ENCODE results near the gene VPS8. TPM values are rescaled to one million over a fixed set of nuclear protein-coding genes. Genes with fewer than 3 reads are reported as not detected.

Gene VPS8
- total RNA-seq, 1 experiment from 2014 or later, result 72.3 TPM

DNA sequence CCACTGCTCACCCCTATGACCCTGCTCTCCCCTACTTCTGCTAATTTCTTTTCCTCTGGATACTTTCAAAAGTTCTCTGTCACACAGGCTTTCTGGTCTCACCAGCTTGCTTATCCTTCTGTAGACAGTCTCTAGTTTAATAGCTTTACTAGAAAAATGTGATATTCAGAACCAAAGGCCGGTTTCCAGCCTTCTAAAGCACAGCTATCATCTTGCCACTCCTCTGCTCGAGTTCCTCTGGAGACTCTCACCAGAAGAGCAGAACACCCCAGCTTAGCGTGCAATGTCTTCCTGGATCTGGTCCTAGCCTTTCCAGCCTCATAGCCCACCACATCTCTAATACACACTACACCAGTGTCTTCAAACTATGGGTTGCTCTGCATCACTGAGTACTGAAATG, 1.8 kb upstream of the VPS8 start:
- H3K4me3 ChIP-seq (ENCODE audit: low read depth in 2 of 2, low read length in 2 of 2), result no peak overlapping the region
- no peaks in the 10 kb centered on the region for H3K9me3 ChIP-seq (ENCODE audit: control insufficient read depth, insufficient read depth, low read depth, low read length)
- no peak overlapping the region for H3K27ac ChIP-seq (ENCODE audit: low read length)
- no TSS peak for BruUV-seq (replicated peaks)
- ChIA-PET CTCF (no interaction called here), POLR2A (no interaction called here)
- peaks cover 12% of the 10 kb centered on the region for H3K4me1 ChIP-seq (ENCODE audit: control insufficient read depth, insufficient read depth, low read length)
- H3K27me3 ChIP-seq (ENCODE audit: control insufficient read depth, insufficient read depth, low read length), result no peaks in the 10 kb centered on the region; the same call in 1 of the 2 replicates
- TF ChIP-seq POLR2AphosphoS5 (IDR thresholded peaks at IDR 0.05; ENCODE audit: low read depth, low read length), result no peak
- TF ChIP-seq SIN3A (IDR thresholded peaks at IDR 0.05; ENCODE audit: borderline replicate concordance, insufficient read depth, low read depth, low read length), result no peak
- TF ChIP-seq, protein P1, sequence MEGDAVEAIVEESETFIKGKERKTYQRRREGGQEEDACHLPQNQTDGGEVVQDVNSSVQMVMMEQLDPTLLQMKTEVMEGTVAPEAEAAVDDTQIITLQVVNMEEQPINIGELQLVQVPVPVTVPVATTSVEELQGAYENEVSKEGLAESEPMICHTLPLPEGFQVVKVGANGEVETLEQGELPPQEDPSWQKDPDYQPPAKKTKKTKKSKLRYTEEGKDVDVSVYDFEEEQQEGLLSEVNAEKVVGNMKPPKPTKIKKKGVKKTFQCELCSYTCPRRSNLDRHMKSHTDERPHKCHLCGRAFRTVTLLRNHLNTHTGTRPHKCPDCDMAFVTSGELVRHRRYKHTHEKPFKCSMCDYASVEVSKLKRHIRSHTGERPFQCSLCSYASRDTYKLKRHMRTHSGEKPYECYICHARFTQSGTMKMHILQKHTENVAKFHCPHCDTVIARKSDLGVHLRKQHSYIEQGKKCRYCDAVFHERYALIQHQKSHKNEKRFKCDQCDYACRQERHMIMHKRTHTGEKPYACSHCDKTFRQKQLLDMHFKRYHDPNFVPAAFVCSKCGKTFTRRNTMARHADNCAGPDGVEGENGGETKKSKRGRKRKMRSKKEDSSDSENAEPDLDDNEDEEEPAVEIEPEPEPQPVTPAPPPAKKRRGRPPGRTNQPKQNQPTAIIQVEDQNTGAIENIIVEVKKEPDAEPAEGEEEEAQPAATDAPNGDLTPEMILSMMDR (IDR thresholded peaks at IDR 0.05), result no peak
- TF ChIP-seq, protein P2, sequence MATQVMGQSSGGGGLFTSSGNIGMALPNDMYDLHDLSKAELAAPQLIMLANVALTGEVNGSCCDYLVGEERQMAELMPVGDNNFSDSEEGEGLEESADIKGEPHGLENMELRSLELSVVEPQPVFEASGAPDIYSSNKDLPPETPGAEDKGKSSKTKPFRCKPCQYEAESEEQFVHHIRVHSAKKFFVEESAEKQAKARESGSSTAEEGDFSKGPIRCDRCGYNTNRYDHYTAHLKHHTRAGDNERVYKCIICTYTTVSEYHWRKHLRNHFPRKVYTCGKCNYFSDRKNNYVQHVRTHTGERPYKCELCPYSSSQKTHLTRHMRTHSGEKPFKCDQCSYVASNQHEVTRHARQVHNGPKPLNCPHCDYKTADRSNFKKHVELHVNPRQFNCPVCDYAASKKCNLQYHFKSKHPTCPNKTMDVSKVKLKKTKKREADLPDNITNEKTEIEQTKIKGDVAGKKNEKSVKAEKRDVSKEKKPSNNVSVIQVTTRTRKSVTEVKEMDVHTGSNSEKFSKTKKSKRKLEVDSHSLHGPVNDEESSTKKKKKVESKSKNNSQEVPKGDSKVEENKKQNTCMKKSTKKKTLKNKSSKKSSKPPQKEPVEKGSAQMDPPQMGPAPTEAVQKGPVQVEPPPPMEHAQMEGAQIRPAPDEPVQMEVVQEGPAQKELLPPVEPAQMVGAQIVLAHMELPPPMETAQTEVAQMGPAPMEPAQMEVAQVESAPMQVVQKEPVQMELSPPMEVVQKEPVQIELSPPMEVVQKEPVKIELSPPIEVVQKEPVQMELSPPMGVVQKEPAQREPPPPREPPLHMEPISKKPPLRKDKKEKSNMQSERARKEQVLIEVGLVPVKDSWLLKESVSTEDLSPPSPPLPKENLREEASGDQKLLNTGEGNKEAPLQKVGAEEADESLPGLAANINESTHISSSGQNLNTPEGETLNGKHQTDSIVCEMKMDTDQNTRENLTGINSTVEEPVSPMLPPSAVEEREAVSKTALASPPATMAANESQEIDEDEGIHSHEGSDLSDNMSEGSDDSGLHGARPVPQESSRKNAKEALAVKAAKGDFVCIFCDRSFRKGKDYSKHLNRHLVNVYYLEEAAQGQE (IDR thresholded peaks at IDR 0.05; ENCODE audit: insufficient read depth in 1 of 2, low read depth in 2 of 2, low read length in 1 of 2), result no peak
- TF ChIP-seq TCF7L2 (IDR thresholded peaks at IDR 0.05; ENCODE audit: low read depth, low read length), result no peak
- peaks cover 4% of the 10 kb centered on the region; the same call in 1 of the 2 replicates for H3K36me3 ChIP-seq (ENCODE audit: control insufficient read depth, insufficient read depth, low read length)
- intact Hi-C loops (cut with micrococcal nuclease; ENCODE audit: unreplicated experiment), result no loop called here
- no peak for DNase-seq (ENCODE audit: low read depth, low spot score)
- no peak for ATAC-seq
- in situ Hi-C loops (cut with HindIII; ENCODE audit: low pct_unique_long_range_greater_than_20kb, low sequenced_read_pairs), result no loop called here

DNA sequence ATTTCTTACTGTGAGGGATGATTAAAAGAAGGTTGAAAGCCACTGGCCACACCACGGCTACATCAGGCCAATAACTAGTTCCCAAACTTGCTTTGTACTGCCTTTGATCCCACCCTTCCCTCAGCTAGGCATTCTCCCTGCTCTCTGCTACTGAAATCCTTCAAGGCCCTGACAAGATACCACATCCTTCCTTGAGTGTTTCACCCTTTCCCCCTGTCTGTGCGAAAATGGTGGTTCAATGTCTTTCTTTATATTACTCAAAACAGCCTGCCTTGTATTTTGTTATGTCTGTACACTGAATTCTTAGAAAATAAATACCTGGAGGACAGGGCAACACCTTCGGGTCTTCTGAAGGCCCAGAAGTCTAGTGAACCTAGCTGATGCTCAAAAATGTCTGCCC, 932 bp upstream of the VPS8 start:
- peak overlapping the region; percentile 88 for H3K27ac ChIP-seq (ENCODE audit: low read length)
- peaks cover 6% of the 10 kb centered on the region; the same call in 1 of the 2 replicates for H3K36me3 ChIP-seq (ENCODE audit: control insufficient read depth, insufficient read depth, low read length)
- ATAC-seq, result no peak
- no peak for TF ChIP-seq POLR2AphosphoS5 (IDR thresholded peaks at IDR 0.05; ENCODE audit: low read depth, low read length)
- TF ChIP-seq, protein P2 (IDR thresholded peaks at IDR 0.05; ENCODE audit: insufficient read depth in 1 of 2, low read depth in 2 of 2, low read length in 1 of 2), result no peak
- TF ChIP-seq TCF7L2 (IDR thresholded peaks at IDR 0.05; ENCODE audit: low read depth, low read length), result no peak
- no peak for TF ChIP-seq SIN3A (IDR thresholded peaks at IDR 0.05; ENCODE audit: borderline replicate concordance, insufficient read depth, low read depth, low read length)
- TF ChIP-seq, protein P1 (IDR thresholded peaks at IDR 0.05), result no peak
- H3K27me3 ChIP-seq (ENCODE audit: control insufficient read depth, insufficient read depth, low read length), result no peaks in the 10 kb centered on the region; the same call in 1 of the 2 replicates
- no peaks in the 10 kb centered on the region for H3K9me3 ChIP-seq (ENCODE audit: control insufficient read depth, insufficient read depth, low read depth, low read length)
- H3K4me1 ChIP-seq (ENCODE audit: control insufficient read depth, insufficient read depth, low read length), result peaks cover 13% of the 10 kb centered on the region
- in situ Hi-C loops (cut with HindIII; ENCODE audit: low pct_unique_long_range_greater_than_20kb, low sequenced_read_pairs) (no loop called here), intact Hi-C loops (cut with micrococcal nuclease; ENCODE audit: unreplicated experiment) (no loop called here)
- H3K4me3 ChIP-seq (ENCODE audit: low read depth in 2 of 2, low read length in 2 of 2), result no peak overlapping the region
- POLR2A ChIA-PET, result no interaction called here
- CTCF ChIA-PET, result no interaction called here
- no TSS peak for BruUV-seq (replicated peaks)
- DNase-seq (ENCODE audit: low read depth, low spot score), result no peak

All from Panc1 (cell line).